Mesenteric fat pad (tissue), 1 donor: ENCODE results near the gene PKDCC. TPM values are rescaled to one million over a fixed set of nuclear protein-coding genes. Genes with fewer than 3 reads are reported as not detected.
"Not testable (repeated sequence)": the region's sequence is repeated elsewhere in the genome, so short reads cannot be mapped to it uniquely, and the experiment has no call there.

Source experiments
- DNase-seq: peaks from one replicate; pipeline ENCODE4 v3.0.0-alpha.2; 2020; ENCODE audit warnings: low spot score
- total RNA-seq: library from RNA; stranded (reverse); fragmentation: NEBNext Ultra II Directional; extraction: Animal tissue kit (Norgen Biotek cat#: 25700); gene quantifications from one replicate; pipeline ENCODE4 v1.2.1, GENCODE V29; 2021
- donor health status: DM: yes; HTN: yes; CAD: no.

The PKDCC gene
- total RNA-seq, 1 donor from 2014 or later: 289 TPM

- no peak for DNase-seq
Measured at GRCh38 chr2:42030200-42030759, 17.5 kb upstream of the PKDCC start.

DNA sequence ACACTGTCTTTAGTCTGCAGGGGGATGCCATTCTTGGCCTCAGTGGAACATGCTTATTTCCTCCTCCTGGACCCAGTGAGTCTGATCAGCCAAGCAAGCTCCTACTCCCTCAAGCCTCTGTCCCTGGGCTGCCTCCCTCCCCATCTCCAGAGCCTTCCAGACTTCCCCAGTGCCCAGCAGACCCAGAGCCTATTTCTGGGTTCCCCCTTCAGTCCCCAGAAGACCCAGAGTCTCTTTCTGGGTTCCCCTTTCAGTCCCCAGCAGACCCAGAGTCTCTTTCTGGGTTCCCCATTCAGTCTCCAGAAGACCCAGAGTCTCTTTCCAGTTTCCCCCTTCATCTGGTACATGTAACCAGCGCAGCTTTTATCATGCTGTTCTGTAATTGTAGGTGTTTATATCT, 17.0 kb upstream of the PKDCC start:
- DNase-seq: peak; percentile 11

DNA sequence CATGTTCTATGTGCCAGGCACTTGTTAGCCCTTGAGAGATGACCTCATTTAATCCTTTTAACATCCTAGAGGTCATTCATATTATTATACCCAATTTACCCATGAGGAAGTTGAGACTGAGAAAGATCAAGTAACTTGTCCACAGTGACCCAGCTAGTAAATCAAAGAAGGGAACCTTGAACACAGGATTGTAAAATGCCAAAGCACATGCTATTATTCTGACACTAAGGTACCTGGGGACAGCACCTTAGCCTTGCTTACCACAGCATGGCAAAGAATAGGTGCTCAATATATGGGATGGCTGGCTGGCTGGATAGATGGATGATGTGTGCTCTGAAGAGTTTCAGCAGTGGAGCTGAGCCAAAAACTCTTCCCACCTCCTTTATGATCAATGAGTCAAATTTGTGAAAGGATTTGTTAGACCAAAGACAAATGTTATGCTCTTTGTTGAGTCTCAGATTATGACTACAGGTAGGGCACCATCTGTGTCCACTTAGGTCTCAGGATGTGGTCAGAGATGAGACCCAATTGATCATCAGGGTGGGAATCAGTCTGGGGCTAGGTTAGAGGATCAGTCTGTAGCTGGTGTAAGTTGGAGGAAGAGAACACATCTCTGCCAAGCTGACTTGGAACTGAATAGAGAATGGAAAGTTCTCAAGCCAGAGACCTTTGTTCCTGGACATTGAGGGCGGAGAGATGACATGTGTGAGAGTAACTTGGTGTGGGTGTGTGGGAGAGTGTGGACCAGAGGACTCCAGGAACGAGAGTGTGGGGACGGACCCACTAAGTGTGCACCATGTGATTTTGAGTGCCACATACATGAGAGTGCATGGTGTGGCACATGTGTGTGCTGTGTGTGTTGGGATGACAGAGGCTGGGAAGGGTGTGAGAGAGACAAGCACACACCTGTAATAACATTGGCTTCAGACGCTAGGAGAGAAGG, 16.3 kb upstream of the PKDCC start:
- peak; percentile 20 for DNase-seq

DNA sequence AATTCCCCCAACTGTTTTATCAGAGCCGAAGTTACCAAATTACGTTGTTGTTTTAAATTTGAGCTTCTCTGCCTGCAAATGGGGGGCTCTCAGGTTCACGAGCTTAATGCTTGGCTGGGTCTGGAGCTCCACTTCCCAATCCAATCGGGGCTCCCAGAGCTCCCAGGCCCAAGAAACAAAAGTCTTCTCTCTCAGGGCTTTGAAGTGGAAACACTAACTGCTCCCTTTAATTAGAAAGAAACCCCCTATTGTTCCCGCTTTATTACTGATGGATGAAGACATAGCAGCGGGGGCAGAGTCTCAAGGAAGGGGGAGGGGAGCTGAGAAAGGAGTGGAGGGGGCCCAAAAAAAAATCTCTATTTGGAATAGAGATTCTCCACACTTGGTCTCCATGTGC, 15.6 kb upstream of the PKDCC start:
- peak; percentile 22 for DNase-seq

DNA sequence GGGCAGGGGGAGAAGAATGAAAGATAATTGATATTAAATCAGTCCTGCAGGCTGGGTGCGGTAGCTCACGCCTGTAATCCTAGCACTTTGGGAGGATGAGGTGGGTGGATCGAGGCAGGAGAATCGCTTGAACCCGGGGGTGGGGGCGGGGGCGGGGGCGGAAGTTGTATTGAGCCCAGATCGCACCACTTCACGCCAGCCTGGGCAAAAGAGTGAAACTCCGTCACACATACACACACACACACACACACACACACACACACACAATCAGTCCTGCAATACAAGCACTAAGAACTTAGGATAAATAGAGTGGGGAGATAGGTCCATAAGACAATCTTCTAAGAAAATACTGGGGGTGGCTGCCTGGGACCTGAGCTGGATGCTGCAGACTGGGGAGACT, 15.1 kb upstream of the PKDCC start:
- DNase-seq: peak; percentile 16

GRCh38 chr2:42034096-42034495, 13.7 kb upstream of the PKDCC start:
- DNase-seq: not testable (repeated sequence)

DNA sequence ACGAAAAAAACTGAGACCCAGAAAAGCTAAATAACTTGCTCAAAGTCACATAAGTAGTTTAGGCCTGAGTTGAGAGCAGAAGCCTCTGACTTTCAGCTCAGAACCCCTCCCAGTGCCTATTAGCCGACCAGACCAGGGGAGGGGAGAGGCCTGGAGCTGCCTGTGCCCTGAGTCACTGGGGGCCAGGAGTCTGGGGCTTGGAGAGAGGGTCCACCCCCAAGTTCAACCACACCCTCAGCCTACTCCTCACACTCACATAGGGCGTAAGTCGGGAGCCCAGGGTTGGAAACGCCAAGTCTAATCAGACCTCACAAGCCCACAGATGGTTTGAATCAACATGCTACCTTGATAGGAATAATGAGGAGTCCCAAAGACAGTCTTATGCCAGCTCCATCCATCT, 12.6 kb upstream of the PKDCC start:
- DNase-seq: peak; percentile 71

GRCh38 chr2:42036413-42036812, 11.4 kb upstream of the PKDCC start:
- DNase-seq: peak; percentile 22

GRCh38 chr2:42036940-42037339, 10.9 kb upstream of the PKDCC start:
- no peak for DNase-seq

- DNase-seq: no peak
Measured at GRCh38 chr2:42040643-42041278, 7.1 kb upstream of the PKDCC start.

DNA sequence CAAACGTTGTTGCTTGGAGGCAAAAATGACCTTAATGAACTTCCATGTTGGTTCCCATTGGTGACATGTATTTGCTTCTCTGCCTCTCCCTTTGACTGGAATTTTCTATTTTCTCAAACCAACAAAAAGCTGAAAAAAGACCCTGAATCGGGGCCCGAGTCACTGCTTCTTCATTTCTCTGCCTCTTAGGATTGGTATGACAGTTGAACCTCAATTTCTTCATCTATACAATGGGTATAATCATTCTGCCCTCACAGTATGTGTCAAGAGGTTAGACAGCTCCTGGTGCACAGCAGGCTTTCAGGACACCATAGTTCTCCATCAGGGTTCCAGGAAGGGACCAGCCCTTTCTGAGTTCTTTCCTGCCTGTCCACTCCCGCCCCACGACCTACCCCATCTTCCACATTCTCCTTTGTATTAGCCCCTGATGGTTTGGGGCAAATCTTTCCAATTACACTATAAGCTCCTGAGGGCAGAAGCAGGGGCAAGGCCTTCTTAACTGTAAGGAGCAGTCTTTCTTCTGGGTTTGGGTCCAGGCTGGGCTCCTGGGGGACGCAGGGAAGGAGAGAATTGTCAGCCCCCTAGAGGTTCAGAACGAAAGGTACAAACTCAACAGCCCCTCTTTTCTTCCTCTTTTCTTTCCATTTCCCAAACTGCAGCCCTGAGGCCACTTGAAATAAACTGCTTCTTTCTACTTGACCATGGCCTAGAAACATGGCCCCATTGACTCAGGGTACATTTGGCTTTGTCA, 6.3 kb upstream of the PKDCC start:
- DNase-seq: no peak

DNA sequence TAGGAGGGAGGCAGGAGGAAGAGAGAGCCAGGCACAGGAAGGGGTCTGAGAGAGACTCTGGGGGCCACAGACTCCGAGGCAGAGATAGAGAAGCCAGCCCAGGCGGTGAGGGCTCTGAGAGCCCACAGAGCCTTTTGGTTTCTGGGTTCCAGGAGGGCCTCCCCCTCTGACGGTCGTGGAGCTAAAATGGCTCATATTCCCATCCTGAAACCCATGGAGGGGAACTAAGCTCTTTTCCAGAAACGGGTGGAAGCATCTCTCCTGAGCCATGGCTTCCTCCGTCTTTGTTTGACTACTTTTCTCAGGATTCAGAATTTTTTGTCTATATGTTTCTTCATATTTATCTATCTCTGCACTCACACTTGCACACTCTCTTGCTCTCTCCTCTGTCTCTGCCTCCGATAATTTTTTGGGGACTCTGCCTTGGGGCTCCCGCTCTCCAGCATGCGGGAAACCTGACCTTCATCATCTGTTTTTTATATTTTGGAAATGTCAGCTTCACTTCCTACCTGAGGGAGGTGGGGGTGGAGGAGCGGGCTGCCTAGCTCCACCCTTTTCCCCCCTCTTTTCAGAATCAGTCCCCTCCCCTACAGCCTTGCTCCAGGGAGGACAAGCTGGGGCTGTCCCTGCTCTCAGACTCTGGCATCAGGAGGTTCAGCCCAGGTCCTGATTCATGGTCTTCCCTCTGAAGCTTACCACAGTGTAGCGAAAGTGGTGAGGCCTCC, 5.0 kb upstream of the PKDCC start:
- peak; percentile 45 for DNase-seq

GRCh38 chr2:42043789-42044394, 3.9 kb upstream of the PKDCC start:
- no peak for DNase-seq

- DNase-seq: no peak
Measured at GRCh38 chr2:42044939-42045338, 2.9 kb upstream of the PKDCC start.

DNA sequence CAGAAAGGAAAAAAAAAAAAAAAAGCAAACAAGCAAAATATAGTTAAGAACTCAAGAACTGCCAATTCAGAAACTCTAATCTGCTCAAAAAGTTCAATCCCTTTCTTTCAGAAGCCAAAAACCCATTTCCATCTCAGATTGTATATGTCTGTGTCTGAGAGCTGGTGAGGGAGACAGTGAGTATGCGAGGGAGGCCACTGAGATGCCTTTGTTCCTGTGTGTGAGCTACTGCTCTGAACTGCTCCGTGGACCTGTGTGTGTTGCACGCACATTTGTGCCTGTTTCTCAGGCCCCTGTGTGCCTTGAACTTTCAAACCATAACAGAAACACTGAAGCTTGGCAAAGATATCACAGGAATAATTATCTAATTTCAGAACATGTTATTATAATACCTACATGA, 2.5 kb upstream of the PKDCC start:
- DNase-seq: no peak

DNA sequence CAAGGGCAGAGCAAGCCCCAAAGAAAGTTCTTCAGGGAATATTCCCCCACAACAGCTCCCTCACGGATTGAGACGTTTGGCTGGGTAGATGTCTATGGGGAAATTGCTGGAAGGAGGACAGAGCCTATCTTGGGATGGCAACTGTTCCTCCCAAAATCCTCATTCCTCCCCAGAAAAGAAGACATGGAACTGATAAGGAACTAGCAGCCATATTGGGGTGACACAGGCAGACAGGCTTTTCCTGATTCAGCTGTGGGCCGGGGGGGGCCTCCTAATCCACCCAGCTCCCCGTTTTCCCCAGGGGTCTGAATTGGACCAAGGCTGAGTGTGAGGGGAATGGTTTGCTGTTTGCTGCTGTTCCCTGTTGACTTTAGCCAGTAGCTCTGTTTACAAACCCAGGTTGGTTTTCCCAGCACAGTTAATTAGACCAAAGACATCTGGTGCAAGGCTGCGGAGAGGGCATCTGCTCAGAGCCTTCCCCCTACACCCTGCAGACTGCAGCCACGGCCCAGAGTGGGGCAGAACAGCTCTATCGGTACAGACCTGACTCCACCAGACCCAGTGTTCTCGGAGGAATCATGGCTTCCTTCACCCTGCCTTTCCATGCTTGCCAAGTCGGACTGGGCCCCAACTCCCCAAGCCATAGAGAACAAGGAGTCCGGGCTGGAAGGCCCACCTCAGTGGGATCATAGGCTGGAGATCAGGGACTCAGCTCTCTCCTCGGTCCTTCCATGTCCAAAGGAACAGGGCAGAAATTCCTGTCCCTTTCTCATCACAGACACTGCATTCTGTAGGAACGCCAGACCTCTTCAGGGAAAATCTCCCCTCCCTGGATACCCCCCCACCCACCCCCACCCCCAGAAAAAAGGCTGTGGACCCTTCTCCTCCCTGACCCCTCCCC, 1.7 kb upstream of the PKDCC start:
- no peak for DNase-seq

GRCh38 chr2:42046819-42047487, 868 bp upstream of the PKDCC start:
- no peak for DNase-seq

DNA sequence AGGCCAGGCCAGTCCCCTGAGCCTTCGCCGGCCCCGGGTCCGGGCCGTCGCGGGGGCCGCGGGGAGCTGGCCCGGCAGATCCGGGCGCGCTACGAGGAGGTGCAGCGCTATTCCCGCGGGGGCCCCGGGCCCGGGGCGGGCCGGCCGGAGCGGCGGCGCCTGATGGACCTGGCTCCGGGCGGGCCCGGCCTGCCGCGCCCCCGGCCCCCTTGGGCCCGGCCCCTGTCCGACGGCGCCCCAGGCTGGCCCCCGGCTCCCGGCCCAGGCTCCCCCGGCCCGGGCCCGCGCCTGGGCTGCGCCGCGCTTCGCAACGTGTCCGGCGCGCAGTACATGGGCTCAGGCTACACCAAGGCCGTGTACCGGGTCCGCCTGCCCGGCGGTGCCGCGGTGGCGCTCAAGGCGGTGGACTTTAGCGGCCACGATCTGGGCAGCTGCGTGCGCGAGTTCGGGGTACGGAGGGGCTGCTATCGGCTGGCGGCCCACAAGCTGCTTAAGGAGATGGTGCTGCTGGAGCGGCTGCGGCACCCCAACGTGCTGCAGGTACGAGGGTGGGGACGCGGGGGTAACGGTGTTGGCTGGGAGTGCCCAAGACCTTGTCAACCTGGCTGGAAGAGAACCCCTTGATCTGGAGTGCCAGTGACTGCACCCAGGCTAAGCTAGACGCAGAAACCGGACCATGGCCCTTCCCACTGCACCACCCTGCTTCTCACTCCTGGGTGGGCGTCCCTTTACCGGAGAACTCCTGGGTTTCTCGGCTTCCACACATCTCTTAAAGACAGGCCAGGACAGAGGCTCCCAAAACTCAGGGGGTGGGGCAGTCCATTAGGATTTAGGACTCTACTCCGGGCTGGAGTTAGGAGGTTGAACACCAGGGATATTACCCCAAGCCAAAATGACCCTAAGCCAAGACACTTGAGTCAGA, 739 bp downstream of the PKDCC start:
- DNase-seq: no peak
